Glutamatergic neuron (in vitro differentiated cells): ENCODE results near the gene ACSF3. TPM values are rescaled to one million over a fixed set of nuclear protein-coding genes. Genes with fewer than 3 reads are reported as not detected.
A peak's percentile ranks its signal among the peaks of the same experiment; 100 is the strongest.

ENCODE experiments used
- DNase-seq: peaks from one replicate; pipeline ENCODE4 v3.0.0; 2022
- H3K27ac Mint-ChIP-seq: one replicate; pipeline ENCODE4 v1.8.0; 2020; ENCODE audit warnings: mild to moderate bottlenecking, mixed read lengths, inconsistent platforms; ENCODE audit not compliant: unreplicated experiment
- H3K27me3 Mint-ChIP-seq: one replicate; pipeline ENCODE4 v1.8.0; 2020; ENCODE audit warnings: mild to moderate bottlenecking, moderate library complexity, mixed read lengths, inconsistent platforms; ENCODE audit not compliant: unreplicated experiment
- H3K36me3 Mint-ChIP-seq: one replicate; pipeline ENCODE4 v1.8.0; 2020; ENCODE audit warnings: mild to moderate bottlenecking, mixed read lengths, inconsistent platforms; ENCODE audit not compliant: unreplicated experiment
- H3K4me1 Mint-ChIP-seq: one replicate; pipeline ENCODE4 v1.8.0; 2020; ENCODE audit warnings: mild to moderate bottlenecking, low read depth, mixed read lengths, inconsistent platforms; ENCODE audit not compliant: unreplicated experiment
- H3K4me3 Mint-ChIP-seq: one replicate; pipeline ENCODE4 v1.8.0; 2020; ENCODE audit warnings: mild to moderate bottlenecking, mixed read lengths, inconsistent platforms; ENCODE audit not compliant: unreplicated experiment
- H3K9me3 Mint-ChIP-seq: one replicate; pipeline ENCODE4 v1.8.0; 2020; ENCODE audit warnings: mild to moderate bottlenecking, moderate library complexity, mixed read lengths, inconsistent platforms; ENCODE audit not compliant: unreplicated experiment
- CTCF ChIP-seq: fragments of 200-600 bp; sonication (generic); IDR thresholded peaks from one replicate; pipeline ENCODE4 v1.5.0; 2021; ENCODE audit not compliant: partially characterized antibody, unreplicated experiment
- total RNA-seq: library from RNA; stranded (reverse); fragmentation: NEBNext Ultra II Directional; extraction: Animal tissue kit (Norgen Biotek cat#: 25700); gene quantifications from one replicate; pipeline ENCODE4 v1.2.1, GENCODE V29; 2021; ENCODE audit not compliant: unreplicated experiment

ACSF3 gene
- total RNA-seq, 1 donor from 2014 or later = 29.3 TPM

GRCh38 chr16:89136931-89137330 lies 43.3 kb downstream of the ACSF3 start:
- no peak overlapping the region for H3K4me3 Mint-ChIP-seq
- H3K36me3 Mint-ChIP-seq = no peaks in the 10 kb centered on the region
- peaks cover 7% of the 10 kb centered on the region for H3K9me3 Mint-ChIP-seq
- no peak overlapping the region for H3K27ac Mint-ChIP-seq
- peaks cover 2% of the 10 kb centered on the region for H3K27me3 Mint-ChIP-seq
- DNase-seq = peak; percentile 7
- H3K4me1 Mint-ChIP-seq = peaks cover 12% of the 10 kb centered on the region
- TF ChIP-seq CTCF = no peak

GRCh38 chr16:89137666-89138512 lies 44.2 kb downstream of the ACSF3 start:
- Mint-ChIP-seq H3K4me1 (peaks cover 8% of the 10 kb centered on the region), H3K36me3 (no peaks in the 10 kb centered on the region), H3K27me3 (peaks cover 2% of the 10 kb centered on the region), H3K27ac (no peak overlapping the region), H3K9me3 (peaks cover 7% of the 10 kb centered on the region), H3K4me3 (no peak overlapping the region)
- DNase-seq = peak; percentile 12
- no peak for TF ChIP-seq CTCF

- Mint-ChIP-seq H3K4me1 (peaks cover 8% of the 10 kb centered on the region), H3K27me3 (peaks cover 2% of the 10 kb centered on the region), H3K36me3 (no peaks in the 10 kb centered on the region), H3K4me3 (no peak overlapping the region), H3K27ac (no peak overlapping the region), H3K9me3 (peaks cover 7% of the 10 kb centered on the region)
- no peak for TF ChIP-seq CTCF
- no peak for DNase-seq
These were observed 44.8 kb downstream of the ACSF3 start for GRCh38 chr16:89138513-89138795.

GRCh38 chr16:89138843-89139520 lies 45.3 kb downstream of the ACSF3 start:
- no peak for TF ChIP-seq CTCF
- Mint-ChIP-seq H3K27ac (no peak overlapping the region), H3K4me3 (no peak overlapping the region)

GRCh38 chr16:89139907-89140361 lies 46.3 kb downstream of the ACSF3 start:
- H3K4me1 Mint-ChIP-seq = peaks cover 4% of the 10 kb centered on the region
- no peaks in the 10 kb centered on the region for H3K27me3 Mint-ChIP-seq
- peak; percentile 6 for DNase-seq
- no peak overlapping the region for H3K27ac Mint-ChIP-seq
- peaks cover 7% of the 10 kb centered on the region for H3K9me3 Mint-ChIP-seq
- no peaks in the 10 kb centered on the region for H3K36me3 Mint-ChIP-seq
- no peak overlapping the region for H3K4me3 Mint-ChIP-seq
- no peak for TF ChIP-seq CTCF

More at GRCh38 chr16:89138843-89139520, 45.3 kb downstream of the ACSF3 start:
- Mint-ChIP-seq H3K36me3 (no peaks in the 10 kb centered on the region), H3K4me1 (peaks cover 8% of the 10 kb centered on the region), H3K27me3 (peaks cover under 1% of the 10 kb centered on the region), H3K9me3 (peaks cover 7% of the 10 kb centered on the region)
- peak; percentile 18 for DNase-seq
